ENCODE results near the gene SLMAP.

SLMAP gene

GRCh38 chr3:57745101-57745500 is 11.0 kb upstream of the SLMAP start:
- no peak for DNase-seq (ENCODE audit: low spot score)
- TF ChIP-seq CTCF (IDR thresholded peaks at IDR 0.05; ENCODE audit: borderline replicate concordance, control extremely low read depth, extremely low read depth, insufficient read depth, missing control alignments): no peak
- in situ Hi-C loops (cut with MboI; ENCODE audit: low sequenced_read_pairs, unreplicated experiment): no loop called here

- no peak for TF ChIP-seq CTCF (IDR thresholded peaks at IDR 0.05; ENCODE audit: borderline replicate concordance, control extremely low read depth, extremely low read depth, insufficient read depth, missing control alignments)
- no peak for DNase-seq (ENCODE audit: low spot score)
- in situ Hi-C loops (cut with MboI; ENCODE audit: low sequenced_read_pairs, unreplicated experiment): no loop called here
Measured at GRCh38 chr3:57746156-57747010, 9.7 kb upstream of the SLMAP start.

GRCh38 chr3:57749542-57749941 is 6.6 kb upstream of the SLMAP start:
- no peak for DNase-seq (ENCODE audit: low spot score)
- in situ Hi-C loops (cut with MboI; ENCODE audit: low sequenced_read_pairs, unreplicated experiment): no loop called here
- TF ChIP-seq CTCF (IDR thresholded peaks at IDR 0.05; ENCODE audit: borderline replicate concordance, control extremely low read depth, extremely low read depth, insufficient read depth, missing control alignments): no peak

- in situ Hi-C loops (cut with MboI; ENCODE audit: low sequenced_read_pairs, unreplicated experiment): no loop called here
- DNase-seq (ENCODE audit: low spot score): no peak
- no peak for TF ChIP-seq CTCF (IDR thresholded peaks at IDR 0.05; ENCODE audit: borderline replicate concordance, control extremely low read depth, extremely low read depth, insufficient read depth, missing control alignments)
Measured at GRCh38 chr3:57752307-57752706, 3.8 kb upstream of the SLMAP start.

GRCh38 chr3:57753016-57753415 is 3.1 kb upstream of the SLMAP start:
- in situ Hi-C loops (cut with MboI; ENCODE audit: low sequenced_read_pairs, unreplicated experiment): no loop called here
- TF ChIP-seq CTCF (IDR thresholded peaks at IDR 0.05; ENCODE audit: borderline replicate concordance, control extremely low read depth, extremely low read depth, insufficient read depth, missing control alignments): no peak
- DNase-seq (ENCODE audit: low spot score): no peak

- in situ Hi-C loops (cut with MboI; ENCODE audit: low sequenced_read_pairs, unreplicated experiment): no loop called here
- no peak for TF ChIP-seq CTCF (IDR thresholded peaks at IDR 0.05; ENCODE audit: borderline replicate concordance, control extremely low read depth, extremely low read depth, insufficient read depth, missing control alignments)
- peak; percentile 53 for DNase-seq (ENCODE audit: low spot score)
Measured at GRCh38 chr3:57755368-57755675, 787 bp upstream of the SLMAP start.
